ENCODE data around the gene ZNF524. TPM values are rescaled to one million over a fixed set of nuclear protein-coding genes. Genes with fewer than 3 reads are reported as not detected.
"Not testable (repeated sequence)": the region's sequence is repeated elsewhere in the genome, so short reads cannot be mapped to it uniquely, and the experiment has no call there.

The ZNF524 gene
- total RNA-seq, result 21.0 and 21.2 TPM in 2 replicates

- intact Hi-C loops (cut with micrococcal nuclease), result loop anchor here (1.0 to 10.0 kb wide), 10 partner anchors 13 to 715 kb away; partner anchors contain the start of genes HSPBP1, PPP1R12C, PPP6R1 and RPL28
Measured at GRCh38 chr19:55599842-55600661, at the start of gene ZNF524. Gene ZNF524, plus strand, starts transcription at chr19:55600288. Its CDS starts 1,825 bp downstream, at chr19:55602113.

GRCh38 chr19:55550321-55550650 is 49.8 kb upstream of the ZNF524 start:
- intact Hi-C loops (cut with micrococcal nuclease), result no loop called here

DNA sequence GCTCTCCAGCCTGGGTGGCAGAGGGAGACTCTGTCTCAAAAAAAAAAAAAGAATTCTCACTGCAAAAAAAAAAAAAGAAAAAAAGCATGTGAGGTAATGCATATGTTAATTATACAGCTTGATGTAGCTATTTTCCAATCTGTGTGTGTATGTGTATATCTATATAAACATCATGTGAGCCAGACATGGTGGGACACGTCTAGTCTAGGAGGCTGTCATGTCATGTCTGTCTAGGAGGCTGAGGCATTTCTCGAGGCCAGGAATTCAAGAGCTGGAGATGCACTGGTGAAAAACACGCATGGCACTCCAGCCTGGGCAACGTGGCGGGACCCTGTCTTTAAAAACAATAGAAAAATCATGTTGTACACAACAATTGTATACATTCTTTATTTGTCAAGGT is 47.9 kb upstream of the ZNF524 start:
- intact Hi-C loops (cut with micrococcal nuclease), result no loop called here

- intact Hi-C loops (cut with micrococcal nuclease), result no loop called here
Measured at GRCh38 chr19:55552620-55553019, 47.5 kb upstream of the ZNF524 start.

- intact Hi-C loops (cut with micrococcal nuclease), result no loop called here
Measured at GRCh38 chr19:55553217-55554182, 46.6 kb upstream of the ZNF524 start.

- intact Hi-C loops (cut with micrococcal nuclease), result no loop called here
Measured at GRCh38 chr19:55554302-55554701, 45.8 kb upstream of the ZNF524 start.

- intact Hi-C loops (cut with micrococcal nuclease), result no loop called here
Measured at GRCh38 chr19:55554741-55555152, 45.3 kb upstream of the ZNF524 start.

GRCh38 chr19:55559684-55560083 is 40.4 kb upstream of the ZNF524 start:
- intact Hi-C loops (cut with micrococcal nuclease), result no loop called here

GRCh38 chr19:55563261-55563690 is 36.8 kb upstream of the ZNF524 start:
- intact Hi-C loops (cut with micrococcal nuclease), result no loop called here

DNA sequence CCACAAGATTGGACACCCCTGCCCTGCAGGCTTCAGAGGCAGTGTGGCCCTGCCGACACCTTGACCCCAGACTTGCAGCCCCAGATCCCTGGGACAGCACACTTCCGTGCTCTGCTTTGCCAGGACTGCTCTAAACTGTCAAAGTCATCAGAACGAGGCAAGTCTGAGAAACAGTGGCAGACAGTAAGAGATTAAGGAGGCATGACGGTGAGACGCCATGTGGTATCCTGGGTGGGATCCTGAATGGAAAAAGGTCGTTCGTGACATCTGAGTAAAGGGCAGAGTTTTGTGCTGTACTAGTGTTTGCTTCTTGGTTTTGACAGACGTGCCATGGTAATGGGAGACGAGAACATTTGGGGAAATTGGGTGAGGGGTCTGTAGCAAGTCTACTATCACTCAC is 33.3 kb upstream of the ZNF524 start:
- intact Hi-C loops (cut with micrococcal nuclease), result no loop called here

DNA sequence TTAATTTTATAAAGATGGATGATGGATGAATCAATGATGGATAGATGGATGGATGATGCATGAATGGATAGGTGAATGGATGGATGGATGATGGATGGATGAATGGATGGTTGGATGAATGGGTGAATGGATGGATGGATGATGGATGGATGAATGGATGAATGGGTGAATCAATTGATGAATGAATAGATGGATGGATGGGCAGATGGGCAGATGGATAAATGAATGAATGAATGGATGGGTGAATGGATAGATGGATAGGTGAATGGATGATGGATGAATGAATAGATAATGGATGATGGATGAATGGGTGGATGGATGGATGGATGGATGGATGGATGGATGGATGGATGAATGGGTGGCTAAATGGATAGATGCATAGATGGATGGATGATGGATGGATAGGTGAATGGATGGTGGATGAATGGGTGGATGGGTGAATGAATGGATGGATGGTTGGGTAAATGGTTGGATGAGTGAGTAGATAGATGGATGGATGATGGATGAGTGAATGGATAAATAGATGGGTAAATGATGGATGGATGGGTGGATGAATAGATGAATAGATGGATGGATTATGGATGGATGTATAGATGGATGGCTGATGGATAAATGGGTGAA is 32.3 kb upstream of the ZNF524 start:
- intact Hi-C loops (cut with micrococcal nuclease), result no loop called here

GRCh38 chr19:55569477-55569876 is 30.6 kb upstream of the ZNF524 start:
- intact Hi-C loops (cut with micrococcal nuclease), result not testable (repeated sequence)

DNA sequence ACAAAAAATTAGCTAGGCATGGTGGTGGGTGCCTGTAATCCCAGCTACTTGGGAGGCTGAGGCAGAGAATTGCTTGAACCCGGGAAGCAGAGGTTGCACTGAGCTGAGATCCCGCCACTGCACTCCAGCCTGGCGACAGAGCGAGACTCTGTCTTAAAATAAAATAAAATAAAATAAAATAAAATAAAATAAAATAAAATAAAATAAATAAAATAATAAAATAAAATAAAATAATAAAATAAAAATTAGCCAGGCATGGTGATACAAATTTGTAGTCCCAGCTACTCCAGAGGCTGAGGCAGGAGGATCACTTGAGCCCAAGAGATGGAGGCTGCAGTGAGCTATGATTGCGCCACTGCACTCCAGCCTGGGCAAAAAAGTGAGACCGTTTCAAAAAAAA is 26.2 kb upstream of the ZNF524 start:
- intact Hi-C loops (cut with micrococcal nuclease), result not testable (repeated sequence)

DNA sequence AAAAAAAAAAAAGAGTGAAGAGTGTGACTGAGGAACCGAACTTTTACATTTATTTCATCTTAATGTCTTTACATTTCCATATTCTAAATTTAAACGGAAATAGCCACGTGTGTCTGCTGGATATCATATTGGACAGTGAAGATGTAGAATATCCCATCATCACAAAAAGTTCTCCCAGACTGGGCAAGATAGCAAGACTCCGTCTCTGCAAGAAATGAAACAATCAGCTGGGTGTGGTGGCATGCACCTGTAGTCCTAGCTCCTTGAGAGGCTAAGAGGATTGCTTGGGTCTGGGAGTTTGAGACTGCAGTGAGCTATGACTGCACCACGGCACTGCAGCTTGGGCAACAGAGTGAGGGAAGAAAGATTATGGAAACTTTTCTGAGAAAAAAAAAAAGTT is 23.3 kb upstream of the ZNF524 start:
- intact Hi-C loops (cut with micrococcal nuclease), result no loop called here

DNA sequence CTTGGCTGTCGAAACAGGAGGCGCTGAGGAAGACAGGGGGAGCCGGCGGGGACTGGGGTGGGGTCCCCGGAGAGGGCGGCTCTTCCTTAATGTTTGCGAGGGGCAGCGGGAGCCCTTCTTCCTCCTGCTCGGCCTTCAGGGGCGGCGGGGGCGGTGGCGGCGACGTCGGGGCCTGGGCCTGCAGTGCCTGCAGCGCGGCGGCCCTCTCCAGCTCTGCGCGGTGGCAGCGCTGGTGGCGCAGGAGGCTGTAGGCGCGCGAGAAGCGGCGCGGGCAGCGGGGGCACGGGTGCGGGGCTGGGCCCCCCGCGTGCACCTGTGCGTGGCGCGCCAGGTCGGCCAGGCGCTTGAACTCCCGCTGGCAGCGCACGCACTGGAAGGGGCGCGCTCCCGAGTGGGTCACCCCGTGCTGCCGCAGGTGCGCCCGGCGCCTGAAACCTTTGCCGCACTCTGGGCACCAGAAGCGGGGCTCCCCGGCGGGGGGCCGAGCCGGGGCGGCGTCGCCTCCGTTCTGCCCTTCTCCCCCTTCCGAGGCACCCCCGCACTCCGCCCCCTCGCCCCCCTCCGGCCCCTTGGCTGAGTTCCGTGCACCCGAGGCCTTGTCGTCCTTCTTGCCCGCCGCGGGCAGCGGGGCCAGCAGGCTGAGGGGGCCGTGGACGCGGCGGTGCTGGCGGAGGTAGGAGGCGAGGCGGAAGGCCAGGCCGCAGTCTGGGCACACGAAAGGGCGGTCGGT is 21.9 kb upstream of the ZNF524 start:
- intact Hi-C loops (cut with micrococcal nuclease), result no loop called here

DNA sequence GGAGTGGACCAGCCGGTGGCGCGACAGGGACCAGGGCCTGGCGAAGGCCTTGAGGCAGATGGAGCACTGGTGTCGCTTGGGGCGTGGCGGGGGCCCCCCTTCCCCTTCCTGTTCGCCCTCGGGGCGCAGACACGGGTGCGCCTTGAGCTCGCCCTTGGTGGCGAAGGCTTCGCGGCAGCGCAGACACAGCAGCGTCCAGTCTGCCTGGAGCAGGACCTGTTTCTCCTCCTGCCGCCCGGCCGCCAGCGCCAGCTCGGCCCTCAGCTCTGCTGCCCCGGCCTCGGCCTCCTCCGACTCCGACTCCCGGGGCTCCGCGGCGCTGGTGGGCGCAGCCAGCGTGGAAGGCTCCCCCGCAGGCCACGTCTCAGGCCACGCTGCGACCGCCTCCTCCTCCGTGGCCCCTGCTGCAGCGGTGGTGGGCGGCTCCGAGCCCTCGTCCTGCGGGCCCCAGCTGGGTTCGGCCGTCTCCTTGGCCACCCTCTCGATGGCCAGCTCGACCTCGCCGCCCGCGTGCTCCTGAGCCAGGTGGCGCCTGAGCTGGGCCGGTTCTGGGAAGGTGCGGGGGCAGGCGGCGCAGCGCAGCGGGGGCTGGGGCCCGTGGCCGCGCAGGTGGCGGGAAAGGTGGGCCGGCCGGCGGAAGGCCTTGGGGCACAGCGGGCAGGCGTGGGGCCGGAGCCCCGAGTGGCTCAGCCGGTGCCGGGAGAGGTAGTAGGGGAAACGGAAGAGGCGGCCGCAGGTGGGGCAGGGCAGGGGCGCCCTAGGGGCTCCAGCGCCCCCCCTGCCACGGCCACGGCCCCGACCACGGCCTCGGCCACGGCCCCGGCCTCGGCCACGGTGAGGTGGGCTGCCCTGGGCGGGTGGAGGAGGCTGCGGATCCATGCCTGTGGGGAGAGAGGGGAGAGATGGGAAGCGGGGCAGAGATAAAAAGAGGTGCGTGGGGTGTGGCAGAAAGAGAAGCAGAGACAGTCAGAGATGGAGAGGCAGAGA is 21.0 kb upstream of the ZNF524 start:
- intact Hi-C loops (cut with micrococcal nuclease), result no loop called here

DNA sequence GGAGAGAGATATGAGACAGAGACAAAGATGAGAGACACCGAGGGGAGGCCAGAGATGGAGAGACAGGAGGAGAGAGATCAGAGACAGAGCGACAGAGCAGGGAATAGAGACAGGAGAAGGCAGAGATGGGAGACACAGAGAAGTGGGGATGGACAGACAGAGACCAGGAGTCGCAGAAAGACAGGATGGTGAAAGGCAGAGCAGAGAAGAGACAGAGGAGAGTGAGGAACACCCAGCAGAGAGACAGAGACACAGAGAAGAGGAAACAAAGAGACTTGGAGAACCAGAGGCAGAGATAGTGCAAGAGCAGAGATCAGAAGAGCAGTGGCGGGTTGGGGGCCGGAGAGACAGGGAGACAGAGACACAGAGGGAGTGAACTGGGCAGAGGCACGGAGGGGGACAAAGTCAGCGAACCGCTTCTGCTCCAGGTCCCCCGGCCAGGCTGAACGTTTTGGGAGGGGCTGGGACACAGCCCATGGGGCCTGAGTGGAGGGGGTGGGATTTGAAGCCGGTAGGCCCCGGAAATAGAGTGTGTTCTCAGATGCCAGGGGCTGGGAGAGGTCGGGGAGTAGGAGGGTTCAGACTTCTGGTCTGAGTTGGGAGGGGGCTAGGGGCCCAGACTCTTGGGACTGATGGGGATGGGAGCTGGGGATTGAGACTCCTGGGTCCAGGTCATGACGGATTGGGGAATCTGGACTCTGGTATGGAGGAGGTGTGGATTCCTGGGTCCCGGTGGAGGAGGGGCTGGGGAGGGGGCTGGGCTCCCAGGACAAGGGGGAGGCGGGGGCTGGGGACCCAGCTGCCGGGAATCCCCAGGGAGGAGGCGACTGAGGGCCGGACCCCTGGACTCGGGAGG is 20.1 kb upstream of the ZNF524 start:
- intact Hi-C loops (cut with micrococcal nuclease), result loop anchor here (1.0 to 2.0 kb wide), 2 partner anchors 19 to 44 kb away; partner anchors contain the start of genes FIZ1 and ZNF784

GRCh38 chr19:55580628-55581144 is 19.4 kb upstream of the ZNF524 start, which contains the start of gene ZNF579:
Gene ZNF579, minus strand, starts transcription at chr19:55580848. Its CDS starts 1,209 bp downstream, at chr19:55579639.
- intact Hi-C loops (cut with micrococcal nuclease), result loop anchor here (1.0 to 2.0 kb wide), 2 partner anchors 18 to 44 kb away; partner anchors contain the start of genes FIZ1 and ZNF784
